GM12878 (cell line): ENCODE results near the gene CFAP410. TPM values are rescaled to one million over a fixed set of nuclear protein-coding genes. Genes with fewer than 3 reads are reported as not detected.
A peak's percentile ranks its signal among the peaks of the same experiment; 100 is the strongest.

Source experiments
- CHD2 ChIP-seq: IDR thresholded peaks from 2 replicates; pipeline ENCODE4 v1.6.1; 2011; ENCODE audit warnings: low read depth, low read length, improper control_type of control experiment, borderline replicate concordance
- HCFC1 ChIP-seq: fragments of 150-350 bp; IDR thresholded peaks from 2 replicates; pipeline ENCODE4 v1.6.1; 2014; ENCODE audit warnings: low read length
- JUNB ChIP-seq: IDR thresholded peaks from 2 replicates; pipeline ENCODE4 v1.6.1; 2016; ENCODE audit warnings: antibody characterized with exemption, mild to moderate bottlenecking
- MEF2B ChIP-seq: fragments of 450-650 bp; IDR thresholded peaks from 2 replicates; pipeline ENCODE4 v1.6.1; 2018; ENCODE audit warnings: mild to moderate bottlenecking, moderate library complexity; ENCODE audit not compliant: partially characterized antibody, poor library complexity, severe bottlenecking
- NBN ChIP-seq: fragments of 450-650 bp; IDR thresholded peaks from 2 replicates; pipeline ENCODE4 v1.6.1; 2016
- NFIC ChIP-seq: IDR thresholded peaks from 2 replicates; pipeline ENCODE4 v1.6.1; 2012; ENCODE audit warnings: low read depth, mild to moderate bottlenecking, inconsistent platforms, low read length, moderate library complexity
- NR2C1 ChIP-seq: fragments of 450-650 bp; IDR thresholded peaks from 2 replicates; pipeline ENCODE4 v1.6.1; 2017; ENCODE audit warnings: antibody characterized with exemption, mild to moderate bottlenecking, moderate library complexity
- PML ChIP-seq: IDR thresholded peaks from 2 replicates; pipeline ENCODE4 v1.6.1; 2012; ENCODE audit warnings: low read length, inconsistent platforms
- POU2F2 ChIP-seq: IDR thresholded peaks from 3 replicates; pipeline ENCODE4 v1.6.1; 2011; ENCODE audit warnings: low read depth, mild to moderate bottlenecking, low read length, borderline replicate concordance
- ZNF622 ChIP-seq: fragments of 450-650 bp; IDR thresholded peaks from 2 replicates; pipeline ENCODE4 v1.6.1; 2017; ENCODE audit warnings: mild to moderate bottlenecking, inconsistent platforms
- ZSCAN29 ChIP-seq: fragments of 450-650 bp; IDR thresholded peaks from 2 replicates; pipeline ENCODE4 v1.6.1; 2017; ENCODE audit warnings: mild to moderate bottlenecking, moderate library complexity
- polyA plus RNA-seq, 11 experiments: library from polyadenylated mRNA; depleted of rRNA in 4 of 11; unstranded in 6 of 11; stranded (reverse) in 5 of 11; fragments of >200 nt; fragmentation: Nextera tagmentation in 4 of 11; fragmentation: Illumina TruSeq in 1 of 11; extraction: Ambion mirVana in 4 of 11; extraction: Trizol in 1 of 11; gene quantifications; 1 replicate in 1 of 11; 2 replicates in 10 of 11; pipeline versions ENCODE4 v1.2.1 to v1.2.3, GENCODE V29; 2011 to 2016; ENCODE audit warnings: inconsistent platforms in 2 of 11, missing spikeins in 2 of 11, low read depth in 1 of 11
- total RNA-seq, 4 experiments: library from RNA; depleted of rRNA in 3 of 4; stranded (reverse); fragments of >200 nt in 3 of 4; fragmentation: Illumina TruSeq in 1 of 4; extraction: Trizol in 1 of 4; gene quantifications; 2 replicates each; pipeline versions ENCODE4 v1.2.1 to v1.2.3, GENCODE V29; 2013 to 2021
- TF ChIP-seq, protein P1 (sequence below): fragments of 450-650 bp; IDR thresholded peaks from 2 replicates; pipeline ENCODE4 v1.6.1; 2017; ENCODE audit warnings: mild to moderate bottlenecking, moderate library complexity
- TF ChIP-seq, protein P2 (sequence below): IDR thresholded peaks from 2 replicates; pipeline ENCODE4 v1.6.1; 2011; ENCODE audit warnings: borderline replicate concordance, low read depth, mild to moderate bottlenecking, moderate library complexity, low read length; ENCODE audit not compliant: insufficient read depth, poor library complexity, severe bottlenecking
- TF ChIP-seq, protein P3 (sequence below): IDR thresholded peaks from 2 replicates; pipeline ENCODE4 v1.6.1; 2011; ENCODE audit warnings: mild to moderate bottlenecking, low read depth, low read length, moderate library complexity; ENCODE audit not compliant: insufficient replicate concordance
- TF ChIP-seq, protein P4 (sequence below): fragments of 150-350 bp; IDR thresholded peaks from 2 replicates; pipeline ENCODE4 v1.6.1; 2016; ENCODE audit warnings: low read depth, low read length
- TF ChIP-seq, protein P5 (sequence below): fragments of 450-650 bp; IDR thresholded peaks from 2 replicates; pipeline ENCODE4 v1.6.1; 2017; ENCODE audit warnings: borderline replicate concordance
- TF ChIP-seq, protein P6 (sequence below): IDR thresholded peaks from 2 replicates; pipeline ENCODE4 v1.6.1; 2011; ENCODE audit warnings: low read depth, mild to moderate bottlenecking, low read length, moderate library complexity, borderline replicate concordance; ENCODE audit errors: extremely low read depth

The CFAP410 gene
- total and polyA plus RNA-seq, 10 of the 15 experiments (the other 5 are each of a cell fraction or from before 2014, with no cell fraction given), result 0.14 to 24.8 (median 11.3) TPM

DNA sequence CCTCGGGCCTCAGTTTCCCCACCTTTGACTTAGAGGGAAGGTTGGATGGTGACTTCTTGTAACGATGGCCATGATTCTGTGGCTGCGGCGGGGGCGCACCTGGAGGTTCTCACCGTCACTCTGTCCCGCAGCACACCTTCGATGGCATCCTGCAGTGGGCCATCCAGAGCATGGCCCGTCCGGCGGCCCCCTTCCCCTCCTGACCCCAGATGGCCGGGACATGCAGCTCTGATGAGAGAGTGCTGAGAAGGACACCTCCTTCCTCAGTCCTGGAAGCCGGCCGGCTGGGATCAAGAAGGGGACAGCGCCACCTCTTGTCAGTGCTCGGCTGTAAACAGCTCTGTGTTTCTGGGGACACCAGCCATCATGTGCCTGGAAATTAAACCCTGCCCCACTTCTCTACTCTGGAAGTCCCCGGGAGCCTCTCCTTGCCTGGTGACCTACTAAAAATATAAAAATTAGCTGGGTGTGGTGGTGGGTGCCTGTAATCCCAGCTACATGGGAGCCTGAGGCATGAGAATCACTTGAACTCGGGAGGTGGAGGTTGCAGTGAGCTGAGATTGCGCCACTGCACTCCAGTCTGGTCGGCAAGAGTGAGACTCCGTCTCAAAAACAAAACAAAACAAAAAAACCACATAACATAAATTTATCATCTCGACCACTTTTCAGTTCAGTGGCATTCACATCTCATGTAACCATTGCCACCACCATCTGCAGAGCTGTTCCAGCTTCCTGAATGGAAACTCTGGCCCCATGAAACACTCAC lies 41.5 kb downstream of the CFAP410 start (continued):
- TF ChIP-seq, protein P1, sequence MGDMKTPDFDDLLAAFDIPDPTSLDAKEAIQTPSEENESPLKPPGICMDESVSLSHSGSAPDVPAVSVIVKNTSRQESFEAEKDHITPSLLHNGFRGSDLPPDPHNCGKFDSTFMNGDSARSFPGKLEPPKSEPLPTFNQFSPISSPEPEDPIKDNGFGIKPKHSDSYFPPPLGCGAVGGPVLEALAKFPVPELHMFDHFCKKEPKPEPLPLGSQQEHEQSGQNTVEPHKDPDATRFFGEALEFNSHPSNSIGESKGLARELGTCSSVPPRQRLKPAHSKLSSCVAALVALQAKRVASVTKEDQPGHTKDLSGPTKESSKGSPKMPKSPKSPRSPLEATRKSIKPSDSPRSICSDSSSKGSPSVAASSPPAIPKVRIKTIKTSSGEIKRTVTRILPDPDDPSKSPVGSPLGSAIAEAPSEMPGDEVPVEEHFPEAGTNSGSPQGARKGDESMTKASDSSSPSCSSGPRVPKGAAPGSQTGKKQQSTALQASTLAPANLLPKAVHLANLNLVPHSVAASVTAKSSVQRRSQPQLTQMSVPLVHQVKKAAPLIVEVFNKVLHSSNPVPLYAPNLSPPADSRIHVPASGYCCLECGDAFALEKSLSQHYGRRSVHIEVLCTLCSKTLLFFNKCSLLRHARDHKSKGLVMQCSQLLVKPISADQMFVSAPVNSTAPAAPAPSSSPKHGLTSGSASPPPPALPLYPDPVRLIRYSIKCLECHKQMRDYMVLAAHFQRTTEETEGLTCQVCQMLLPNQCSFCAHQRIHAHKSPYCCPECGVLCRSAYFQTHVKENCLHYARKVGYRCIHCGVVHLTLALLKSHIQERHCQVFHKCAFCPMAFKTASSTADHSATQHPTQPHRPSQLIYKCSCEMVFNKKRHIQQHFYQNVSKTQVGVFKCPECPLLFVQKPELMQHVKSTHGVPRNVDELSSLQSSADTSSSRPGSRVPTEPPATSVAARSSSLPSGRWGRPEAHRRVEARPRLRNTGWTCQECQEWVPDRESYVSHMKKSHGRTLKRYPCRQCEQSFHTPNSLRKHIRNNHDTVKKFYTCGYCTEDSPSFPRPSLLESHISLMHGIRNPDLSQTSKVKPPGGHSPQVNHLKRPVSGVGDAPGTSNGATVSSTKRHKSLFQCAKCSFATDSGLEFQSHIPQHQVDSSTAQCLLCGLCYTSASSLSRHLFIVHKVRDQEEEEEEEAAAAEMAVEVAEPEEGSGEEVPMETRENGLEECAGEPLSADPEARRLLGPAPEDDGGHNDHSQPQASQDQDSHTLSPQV, result no peak
- TF ChIP-seq CHD2 (no peak), JUNB (no peak), ZSCAN29 (no peak), POU2F2 (peak; percentile 36; the same call in 1 of the 3 replicates), PML (no peak), ZNF622 (no peak), NFIC (no peak), HCFC1 (no peak), MEF2B (no peak), NR2C1 (no peak), NBN (peak; percentile 86)
- TF ChIP-seq, protein P2, sequence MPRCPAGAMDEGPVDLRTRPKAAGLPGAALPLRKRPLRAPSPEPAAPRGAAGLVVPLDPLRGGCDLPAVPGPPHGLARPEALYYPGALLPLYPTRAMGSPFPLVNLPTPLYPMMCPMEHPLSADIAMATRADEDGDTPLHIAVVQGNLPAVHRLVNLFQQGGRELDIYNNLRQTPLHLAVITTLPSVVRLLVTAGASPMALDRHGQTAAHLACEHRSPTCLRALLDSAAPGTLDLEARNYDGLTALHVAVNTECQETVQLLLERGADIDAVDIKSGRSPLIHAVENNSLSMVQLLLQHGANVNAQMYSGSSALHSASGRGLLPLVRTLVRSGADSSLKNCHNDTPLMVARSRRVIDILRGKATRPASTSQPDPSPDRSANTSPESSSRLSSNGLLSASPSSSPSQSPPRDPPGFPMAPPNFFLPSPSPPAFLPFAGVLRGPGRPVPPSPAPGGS, result no peak
- TF ChIP-seq, protein P3, sequence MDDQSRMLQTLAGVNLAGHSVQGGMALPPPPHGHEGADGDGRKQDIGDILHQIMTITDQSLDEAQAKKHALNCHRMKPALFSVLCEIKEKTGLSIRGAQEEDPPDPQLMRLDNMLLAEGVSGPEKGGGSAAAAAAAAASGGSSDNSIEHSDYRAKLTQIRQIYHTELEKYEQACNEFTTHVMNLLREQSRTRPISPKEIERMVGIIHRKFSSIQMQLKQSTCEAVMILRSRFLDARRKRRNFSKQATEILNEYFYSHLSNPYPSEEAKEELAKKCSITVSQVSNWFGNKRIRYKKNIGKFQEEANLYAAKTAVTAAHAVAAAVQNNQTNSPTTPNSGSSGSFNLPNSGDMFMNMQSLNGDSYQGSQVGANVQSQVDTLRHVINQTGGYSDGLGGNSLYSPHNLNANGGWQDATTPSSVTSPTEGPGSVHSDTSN, result no peak
- TF ChIP-seq, protein P4, sequence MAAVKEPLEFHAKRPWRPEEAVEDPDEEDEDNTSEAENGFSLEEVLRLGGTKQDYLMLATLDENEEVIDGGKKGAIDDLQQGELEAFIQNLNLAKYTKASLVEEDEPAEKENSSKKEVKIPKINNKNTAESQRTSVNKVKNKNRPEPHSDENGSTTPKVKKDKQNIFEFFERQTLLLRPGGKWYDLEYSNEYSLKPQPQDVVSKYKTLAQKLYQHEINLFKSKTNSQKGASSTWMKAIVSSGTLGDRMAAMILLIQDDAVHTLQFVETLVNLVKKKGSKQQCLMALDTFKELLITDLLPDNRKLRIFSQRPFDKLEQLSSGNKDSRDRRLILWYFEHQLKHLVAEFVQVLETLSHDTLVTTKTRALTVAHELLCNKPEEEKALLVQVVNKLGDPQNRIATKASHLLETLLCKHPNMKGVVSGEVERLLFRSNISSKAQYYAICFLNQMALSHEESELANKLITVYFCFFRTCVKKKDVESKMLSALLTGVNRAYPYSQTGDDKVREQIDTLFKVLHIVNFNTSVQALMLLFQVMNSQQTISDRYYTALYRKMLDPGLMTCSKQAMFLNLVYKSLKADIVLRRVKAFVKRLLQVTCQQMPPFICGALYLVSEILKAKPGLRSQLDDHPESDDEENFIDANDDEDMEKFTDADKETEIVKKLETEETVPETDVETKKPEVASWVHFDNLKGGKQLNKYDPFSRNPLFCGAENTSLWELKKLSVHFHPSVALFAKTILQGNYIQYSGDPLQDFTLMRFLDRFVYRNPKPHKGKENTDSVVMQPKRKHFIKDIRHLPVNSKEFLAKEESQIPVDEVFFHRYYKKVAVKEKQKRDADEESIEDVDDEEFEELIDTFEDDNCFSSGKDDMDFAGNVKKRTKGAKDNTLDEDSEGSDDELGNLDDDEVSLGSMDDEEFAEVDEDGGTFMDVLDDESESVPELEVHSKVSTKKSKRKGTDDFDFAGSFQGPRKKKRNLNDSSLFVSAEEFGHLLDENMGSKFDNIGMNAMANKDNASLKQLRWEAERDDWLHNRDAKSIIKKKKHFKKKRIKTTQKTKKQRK, result no peak
- TF ChIP-seq, protein P5, sequence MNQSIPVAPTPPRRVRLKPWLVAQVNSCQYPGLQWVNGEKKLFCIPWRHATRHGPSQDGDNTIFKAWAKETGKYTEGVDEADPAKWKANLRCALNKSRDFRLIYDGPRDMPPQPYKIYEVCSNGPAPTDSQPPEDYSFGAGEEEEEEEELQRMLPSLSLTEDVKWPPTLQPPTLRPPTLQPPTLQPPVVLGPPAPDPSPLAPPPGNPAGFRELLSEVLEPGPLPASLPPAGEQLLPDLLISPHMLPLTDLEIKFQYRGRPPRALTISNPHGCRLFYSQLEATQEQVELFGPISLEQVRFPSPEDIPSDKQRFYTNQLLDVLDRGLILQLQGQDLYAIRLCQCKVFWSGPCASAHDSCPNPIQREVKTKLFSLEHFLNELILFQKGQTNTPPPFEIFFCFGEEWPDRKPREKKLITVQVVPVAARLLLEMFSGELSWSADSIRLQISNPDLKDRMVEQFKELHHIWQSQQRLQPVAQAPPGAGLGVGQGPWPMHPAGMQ, result no peak
- TF ChIP-seq, protein P6, sequence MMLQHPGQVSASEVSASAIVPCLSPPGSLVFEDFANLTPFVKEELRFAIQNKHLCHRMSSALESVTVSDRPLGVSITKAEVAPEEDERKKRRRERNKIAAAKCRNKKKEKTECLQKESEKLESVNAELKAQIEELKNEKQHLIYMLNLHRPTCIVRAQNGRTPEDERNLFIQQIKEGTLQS, result no peak
